ENCODE results near the gene SEC14L6. TPM values are rescaled to one million over a fixed set of nuclear protein-coding genes. Genes with fewer than 3 reads are reported as not detected.

SEC14L6 gene
- total RNA-seq, 1 donor from 2014 or later, result 3.3 TPM

DNA sequence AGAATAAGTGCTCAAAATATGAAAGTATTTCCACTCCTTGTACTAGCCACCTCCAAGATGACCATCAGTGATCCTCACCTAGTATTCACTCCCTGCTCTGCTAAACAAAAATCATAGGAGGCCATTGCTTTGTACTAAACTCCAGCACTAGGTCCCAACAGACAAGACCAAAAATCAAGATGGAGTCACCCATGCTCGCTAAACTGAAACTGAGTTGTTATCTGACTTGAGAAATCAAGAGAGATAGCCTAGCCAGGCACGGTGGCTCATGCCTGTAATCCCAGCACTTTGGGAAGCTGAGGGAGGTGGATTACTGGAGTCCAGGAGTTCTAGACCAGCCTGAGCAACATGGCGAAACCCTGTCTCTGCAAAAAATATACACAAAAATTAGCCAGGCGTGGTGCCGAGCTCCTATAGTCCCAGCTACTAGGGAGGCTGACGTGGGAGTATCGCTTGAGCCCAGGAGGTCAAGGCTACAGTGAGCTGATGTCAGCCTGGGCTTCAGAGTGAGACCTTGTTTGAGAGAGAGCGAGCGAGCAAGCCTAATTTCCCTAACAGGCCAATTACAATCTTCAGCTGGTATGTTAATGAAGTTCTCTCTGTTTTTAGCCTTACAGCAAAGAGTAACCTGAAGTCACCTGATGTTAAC, 9.3 kb downstream of the SEC14L6 start:
- no peak for DNase-seq (ENCODE audit: low read depth, low spot score)
- H3K4me3 Mint-ChIP-seq, result no peak overlapping the region
- no peaks in the 10 kb centered on the region for H3K36me3 Mint-ChIP-seq (ENCODE audit: low read depth)
- no peaks in the 10 kb centered on the region for H3K27me3 Mint-ChIP-seq (ENCODE audit: low read depth)
- H3K4me1 Mint-ChIP-seq, result peaks cover 8% of the 10 kb centered on the region
- no peak overlapping the region for H3K27ac Mint-ChIP-seq (ENCODE audit: unreplicated experiment)
- TF ChIP-seq, protein P1, sequence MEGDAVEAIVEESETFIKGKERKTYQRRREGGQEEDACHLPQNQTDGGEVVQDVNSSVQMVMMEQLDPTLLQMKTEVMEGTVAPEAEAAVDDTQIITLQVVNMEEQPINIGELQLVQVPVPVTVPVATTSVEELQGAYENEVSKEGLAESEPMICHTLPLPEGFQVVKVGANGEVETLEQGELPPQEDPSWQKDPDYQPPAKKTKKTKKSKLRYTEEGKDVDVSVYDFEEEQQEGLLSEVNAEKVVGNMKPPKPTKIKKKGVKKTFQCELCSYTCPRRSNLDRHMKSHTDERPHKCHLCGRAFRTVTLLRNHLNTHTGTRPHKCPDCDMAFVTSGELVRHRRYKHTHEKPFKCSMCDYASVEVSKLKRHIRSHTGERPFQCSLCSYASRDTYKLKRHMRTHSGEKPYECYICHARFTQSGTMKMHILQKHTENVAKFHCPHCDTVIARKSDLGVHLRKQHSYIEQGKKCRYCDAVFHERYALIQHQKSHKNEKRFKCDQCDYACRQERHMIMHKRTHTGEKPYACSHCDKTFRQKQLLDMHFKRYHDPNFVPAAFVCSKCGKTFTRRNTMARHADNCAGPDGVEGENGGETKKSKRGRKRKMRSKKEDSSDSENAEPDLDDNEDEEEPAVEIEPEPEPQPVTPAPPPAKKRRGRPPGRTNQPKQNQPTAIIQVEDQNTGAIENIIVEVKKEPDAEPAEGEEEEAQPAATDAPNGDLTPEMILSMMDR (conservative IDR thresholded peaks at IDR 0.05), result no peak
- H3K9me3 Mint-ChIP-seq, result no peaks in the 10 kb centered on the region

DNA sequence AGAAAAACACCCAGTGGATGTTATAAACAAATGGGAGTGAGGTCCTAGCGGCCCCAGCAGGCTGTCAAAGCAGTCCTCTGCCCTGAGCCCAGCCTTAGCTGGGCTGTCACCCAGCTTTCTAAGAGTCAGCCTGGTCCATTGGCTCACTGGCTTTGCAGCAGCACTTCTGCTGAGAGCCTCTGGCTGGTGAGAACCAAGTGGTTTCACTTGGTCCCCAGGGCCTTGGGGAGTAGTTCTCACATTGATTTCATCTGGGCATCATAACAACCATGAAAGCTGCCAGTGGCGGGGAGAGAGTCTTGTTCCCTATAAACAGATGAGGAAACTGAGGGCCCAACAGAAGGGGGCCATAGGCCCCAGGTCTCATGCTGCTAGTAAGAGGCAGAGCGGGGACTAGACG, 11.4 kb downstream of the SEC14L6 start:
- H3K36me3 Mint-ChIP-seq (ENCODE audit: low read depth), result no peaks in the 10 kb centered on the region
- TF ChIP-seq, protein P1 (conservative IDR thresholded peaks at IDR 0.05), result no peak
- H3K27ac Mint-ChIP-seq (ENCODE audit: unreplicated experiment), result no peak overlapping the region
- H3K4me1 Mint-ChIP-seq, result peaks cover 5% of the 10 kb centered on the region
- no peak overlapping the region for H3K4me3 Mint-ChIP-seq
- H3K9me3 Mint-ChIP-seq, result no peaks in the 10 kb centered on the region
- DNase-seq (ENCODE audit: low read depth, low spot score), result no peak
- no peaks in the 10 kb centered on the region for H3K27me3 Mint-ChIP-seq (ENCODE audit: low read depth)

DNA sequence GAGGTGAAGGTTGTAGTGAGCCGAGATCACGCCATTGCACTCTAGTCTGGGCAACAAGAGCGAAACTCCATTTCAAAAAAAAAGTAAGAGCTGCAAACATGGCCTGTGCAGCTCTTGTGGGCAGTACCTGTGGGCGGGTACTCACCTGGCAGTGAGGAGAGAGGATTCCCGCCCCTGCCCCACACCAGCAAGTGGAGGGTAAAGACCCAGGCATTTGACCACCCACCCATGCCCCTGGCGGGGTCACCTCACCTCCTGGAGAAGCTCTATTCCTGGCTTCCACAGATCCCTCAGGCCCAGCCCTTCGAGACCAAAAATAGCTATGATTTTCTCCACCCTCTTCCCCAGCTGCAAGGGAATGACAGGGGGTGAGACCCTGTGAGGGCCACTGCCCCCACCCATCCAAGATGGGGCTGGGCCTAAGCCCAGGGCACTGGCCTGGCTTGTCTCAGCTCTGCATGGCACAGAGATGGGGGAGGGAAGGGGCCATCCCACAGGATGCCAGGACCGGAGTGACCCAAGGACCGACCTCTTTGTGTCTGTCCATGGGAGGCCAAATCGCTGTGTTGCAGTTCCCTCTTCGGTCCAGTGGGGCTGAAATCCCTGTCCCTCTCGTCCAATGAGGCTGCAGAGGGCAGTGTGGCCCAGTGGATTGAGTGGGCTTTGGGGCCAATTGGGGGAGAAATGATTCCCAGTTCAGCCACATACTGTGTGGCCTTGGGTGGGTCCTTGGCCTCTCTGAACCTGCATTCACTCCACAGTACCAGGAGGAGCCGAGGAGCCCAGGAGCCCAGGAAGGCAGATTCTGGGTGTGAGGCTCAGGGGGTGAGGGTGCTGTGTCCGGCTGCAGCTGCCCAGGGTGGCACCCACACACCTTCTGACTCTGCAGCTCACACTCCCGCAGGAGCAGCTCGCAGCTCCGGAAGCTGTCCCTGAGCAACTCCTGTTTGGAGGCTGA, 14.6 kb downstream of the SEC14L6 start:
- H3K4me1 Mint-ChIP-seq, result peaks cover 5% of the 10 kb centered on the region
- TF ChIP-seq, protein P1 (conservative IDR thresholded peaks at IDR 0.05), result no peak
- DNase-seq (ENCODE audit: low read depth, low spot score), result no peak
- no peak overlapping the region for H3K27ac Mint-ChIP-seq (ENCODE audit: unreplicated experiment)
- no peaks in the 10 kb centered on the region for H3K27me3 Mint-ChIP-seq (ENCODE audit: low read depth)
- H3K36me3 Mint-ChIP-seq (ENCODE audit: low read depth), result no peaks in the 10 kb centered on the region
- no peaks in the 10 kb centered on the region for H3K9me3 Mint-ChIP-seq
- no peak overlapping the region for H3K4me3 Mint-ChIP-seq

DNA sequence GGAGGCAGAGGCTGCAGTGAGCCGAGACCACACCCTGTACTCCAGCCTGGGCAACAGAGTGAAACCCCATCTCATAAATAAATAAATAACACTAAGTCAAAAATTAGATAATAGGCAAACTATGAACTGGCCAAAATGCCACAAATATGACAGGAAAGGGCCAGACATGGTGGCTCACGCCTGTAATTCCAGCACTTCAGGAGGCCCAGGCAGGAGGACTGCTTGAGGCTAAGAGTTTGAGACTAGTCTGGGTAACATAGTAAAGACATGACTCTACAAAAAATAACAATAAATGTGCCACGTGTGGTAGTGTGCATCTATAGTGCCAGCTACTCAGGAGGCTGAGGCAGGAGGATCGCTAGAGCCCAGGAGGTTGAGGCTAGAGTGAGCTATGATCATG, 19.9 kb downstream of the SEC14L6 start:
- Mint-ChIP-seq H3K27ac (ENCODE audit: unreplicated experiment) (no peak overlapping the region), H3K9me3 (no peaks in the 10 kb centered on the region), H3K4me3 (no peak overlapping the region), H3K36me3 (ENCODE audit: low read depth) (no peaks in the 10 kb centered on the region), H3K4me1 (no peaks in the 10 kb centered on the region), H3K27me3 (ENCODE audit: low read depth) (no peaks in the 10 kb centered on the region)
- no peak for DNase-seq (ENCODE audit: low read depth, low spot score)
- TF ChIP-seq, protein P1 (conservative IDR thresholded peaks at IDR 0.05), result no peak

DNA sequence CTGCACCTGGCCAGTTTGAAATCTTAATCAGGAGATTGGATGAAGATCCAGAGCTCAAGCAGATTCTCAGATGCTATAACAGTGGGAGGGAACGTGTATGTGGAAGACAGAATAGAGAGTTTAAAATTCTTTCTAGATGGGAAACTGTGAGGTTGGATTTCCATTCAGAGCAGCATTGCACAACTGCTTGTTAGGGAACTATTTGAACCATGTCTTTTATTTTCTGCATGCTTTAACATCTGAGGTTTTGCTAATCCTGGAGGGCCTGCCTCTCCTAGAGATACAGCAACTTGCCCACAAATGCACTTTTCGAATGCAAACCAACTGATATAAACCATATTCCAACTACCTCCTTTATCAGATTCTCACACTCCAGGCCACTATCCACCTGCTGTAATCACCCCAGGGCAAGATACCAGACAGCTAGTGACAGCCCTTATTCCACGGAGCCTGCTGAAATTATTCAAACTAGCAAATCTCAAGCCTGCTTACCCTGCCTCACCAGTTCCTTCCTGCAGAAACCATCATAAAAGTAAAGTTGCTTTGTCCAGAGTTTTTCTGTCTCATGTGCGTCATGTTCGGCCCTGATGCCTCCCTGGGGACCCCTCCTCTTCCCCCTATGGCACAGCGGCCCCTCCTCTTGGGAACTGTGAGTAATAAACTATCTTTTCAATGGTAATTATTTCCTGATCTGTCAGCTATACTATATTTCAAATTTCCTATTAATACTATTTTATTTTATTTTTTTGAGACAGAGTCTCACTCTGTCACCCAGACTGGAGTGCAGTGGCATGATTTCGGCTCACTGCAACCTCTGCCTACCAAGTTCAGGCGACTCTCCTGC, 22.7 kb downstream of the SEC14L6 start:
- DNase-seq (ENCODE audit: low read depth, low spot score), result no peak
- Mint-ChIP-seq H3K9me3 (no peaks in the 10 kb centered on the region), H3K36me3 (ENCODE audit: low read depth) (no peaks in the 10 kb centered on the region), H3K27me3 (ENCODE audit: low read depth) (no peaks in the 10 kb centered on the region), H3K4me3 (no peak overlapping the region), H3K4me1 (no peaks in the 10 kb centered on the region), H3K27ac (ENCODE audit: unreplicated experiment) (no peak overlapping the region)
- TF ChIP-seq, protein P1 (conservative IDR thresholded peaks at IDR 0.05), result no peak

Measured in neural crest cell (in vitro differentiated cells).